CD14-positive monocyte (primary cell): ENCODE results near the gene TUBG1. TPM values are rescaled to one million over a fixed set of nuclear protein-coding genes. Genes with fewer than 3 reads are reported as not detected.
A peak's percentile ranks its signal among the peaks of the same experiment; 100 is the strongest.

Experiments used
- DNase-seq, 3 donors: peaks; one replicate each; pipeline ENCODE4 v3.0.0-alpha.2; 2011 to 2022
- H2AFZ ChIP-seq: 2 replicates; pipeline ENCODE4 v1.6.0; 2012; ENCODE audit warnings: mild to moderate bottlenecking, low read depth, low read length, inconsistent platforms; ENCODE audit not compliant: insufficient read depth, poor library complexity, severe bottlenecking
- H3K27ac ChIP-seq, 2 donors: 1 replicate in 1 of 2; 2 replicates in 1 of 2; pipeline ENCODE4 v1.5.1; 2012 to 2013; ENCODE audit warnings: low read length in 2 of 2, control low read depth in 1 of 2, inconsistent platforms in 1 of 2, low read depth in 1 of 2, mild to moderate bottlenecking in 1 of 2
- H3K27me3 ChIP-seq, 2 donors: one replicate each; pipeline versions ENCODE4 v1.6.0 to v1.6.1; 2011 to 2013; ENCODE audit warnings: low read length in 2 of 2; ENCODE audit not compliant: control insufficient read depth in 2 of 2, insufficient read depth in 2 of 2
- H3K36me3 ChIP-seq, 2 donors: replicated peaks in 1 of 2; 1 replicate in 1 of 2; 2 replicates in 1 of 2; pipeline versions ENCODE4 v1.5.1 to v1.6.1; 2012 to 2013; ENCODE audit warnings: low read length in 2 of 2, control low read depth in 1 of 2, inconsistent platforms in 1 of 2, mild to moderate bottlenecking in 1 of 2; ENCODE audit not compliant: insufficient read depth in 2 of 2, control insufficient read depth in 1 of 2
- H3K4me1 ChIP-seq, 2 donors: 1 replicate in 1 of 2; 2 replicates in 1 of 2; pipeline versions ENCODE4 v1.5.1 to v1.6.1; 2012 to 2013; ENCODE audit warnings: low read length in 2 of 2, control low read depth in 1 of 2, inconsistent platforms in 1 of 2, mild to moderate bottlenecking in 1 of 2, moderate library complexity in 1 of 2; ENCODE audit not compliant: insufficient read depth in 2 of 2, control insufficient read depth in 1 of 2
- H3K4me2 ChIP-seq: replicated peaks from 2 replicates; pipeline ENCODE3; 2012; ENCODE audit warnings: low read length, moderate library complexity, mild to moderate bottlenecking; ENCODE audit not compliant: poor library complexity, severe bottlenecking; ENCODE audit errors: extremely low read depth
- H3K4me3 ChIP-seq, 3 experiments: fragments of 200-600 bp in 1 of 3; sonication (generic) in 1 of 3; replicated peaks in 1 of 3; 1 replicate in 2 of 3; 2 replicates in 1 of 3; pipeline ENCODE4 v1.5.1; 2011 to 2013; ENCODE audit warnings: low read length in 3 of 3, mild to moderate bottlenecking in 3 of 3, control low read depth in 2 of 3, low read depth in 2 of 3, inconsistent platforms in 1 of 3, moderate library complexity in 1 of 3
- H3K79me2 ChIP-seq: 2 replicates; pipeline ENCODE4 v1.6.0; 2012; ENCODE audit warnings: mild to moderate bottlenecking, control low read depth, inconsistent platforms, low read length, moderate library complexity; ENCODE audit not compliant: insufficient read depth
- H3K9ac ChIP-seq: 2 replicates; pipeline ENCODE4 v1.6.0; 2017; ENCODE audit warnings: low read length, mild to moderate bottlenecking; ENCODE audit not compliant: insufficient read depth, poor library complexity, severe bottlenecking
- H3K9me3 ChIP-seq, 2 donors: replicated peaks in 1 of 2; 1 replicate in 1 of 2; 2 replicates in 1 of 2; pipeline versions ENCODE4 v1.5.1 to v1.6.1; 2012 to 2013; ENCODE audit warnings: low read length in 2 of 2, control low read depth in 1 of 2; ENCODE audit not compliant: control insufficient read depth in 1 of 2, insufficient read depth in 1 of 2
- H4K20me1 ChIP-seq: 2 replicates; pipeline ENCODE4 v1.6.0; 2012; ENCODE audit warnings: mild to moderate bottlenecking, low read length, control low read depth, moderate library complexity; ENCODE audit not compliant: insufficient read depth
- H3K27ac Mint-ChIP-seq, 7 donors: one replicate each; pipeline ENCODE4 v1.8.0; 2020; ENCODE audit warnings: mild to moderate bottlenecking in 7 of 7, mixed read lengths in 7 of 7, moderate library complexity in 6 of 7, inconsistent platforms in 2 of 7
- H3K27me3 Mint-ChIP-seq, 3 donors: one replicate each; pipeline ENCODE4 v1.8.0; 2021 to 2022; ENCODE audit warnings: low read depth in 3 of 3, mild to moderate bottlenecking in 3 of 3, mixed read lengths in 3 of 3, moderate library complexity in 3 of 3, inconsistent platforms in 1 of 3
- H3K36me3 Mint-ChIP-seq, 2 donors: one replicate each; pipeline ENCODE4 v1.8.0; 2020; ENCODE audit warnings: mixed read lengths in 2 of 2, inconsistent platforms in 1 of 2, mild to moderate bottlenecking in 1 of 2
- H3K4me1 Mint-ChIP-seq: one replicate; pipeline ENCODE4 v1.8.0; 2020; ENCODE audit warnings: mild to moderate bottlenecking, mixed read lengths
- H3K4me3 Mint-ChIP-seq, 2 donors: one replicate each; pipeline ENCODE4 v1.8.0; 2020; ENCODE audit warnings: mild to moderate bottlenecking in 2 of 2, mixed read lengths in 2 of 2, moderate library complexity in 1 of 2
- H3K9me3 Mint-ChIP-seq, 7 donors: one replicate each; pipeline ENCODE4 v1.8.0; 2020 to 2022; ENCODE audit warnings: mixed read lengths in 7 of 7, mild to moderate bottlenecking in 6 of 7, moderate library complexity in 6 of 7, inconsistent platforms in 2 of 7
- CTCF ChIP-seq: fragments of 200-600 bp; IDR thresholded peaks from one replicate; pipeline ENCODE4 v1.8.0; 2022; ENCODE audit warnings: antibody characterized with exemption, mild to moderate bottlenecking
- WGBS: methylation state at CpG from one replicate; pipeline ENCODE4 v1.1.5; 2013; ENCODE audit warnings: missing lambda C conversion rate; ENCODE audit not compliant: insufficient coverage; 5-methylcytosine and 5-hydroxymethylcytosine counted together
- intact Hi-C, 2 donors: fragments of 100-400 bp; cut with micrococcal nuclease; formaldehyde crosslinking; loops; one replicate each; pipeline versions ENCODE4 v1.15.0 to v1.15.1; 2023
- polyA plus RNA-seq, 3 donors: library from polyadenylated mRNA; depleted of rRNA in 1 of 3; unstranded in 2 of 3; stranded (reverse) in 1 of 3; fragments of 300-500 nt in 2 of 3; fragments of >200 nt in 1 of 3; fragmentation: Illumina TruSeq in 2 of 3; gene quantifications; 1 replicate in 2 of 3; 2 replicates in 1 of 3; pipeline ENCODE4 v1.2.3, GENCODE V29; 2012 to 2021

The TUBG1 gene
- polyA plus RNA-seq, 3 donors = 7.5 to 17.4 (median 10.2) TPM

- no peak overlapping the region for H3K27ac ChIP-seq
- no peaks in the 10 kb centered on the region for H3K4me1 ChIP-seq
- no peak for TF ChIP-seq CTCF
- H3K4me1 Mint-ChIP-seq = peaks cover 4% of the 10 kb centered on the region
- no peaks in the 10 kb centered on the region for H3K36me3 Mint-ChIP-seq
- H3K36me3 ChIP-seq = no peaks in the 10 kb centered on the region
- no peak overlapping the region for H3K4me2 ChIP-seq
- no peak overlapping the region for H3K27ac Mint-ChIP-seq
- H3K4me3 ChIP-seq = no peak overlapping the region
- intact Hi-C loops = no loop called here
- no peaks in the 10 kb centered on the region for H4K20me1 ChIP-seq
- no peaks in the 10 kb centered on the region for H3K9me3 Mint-ChIP-seq
- H3K9me3 ChIP-seq = no peaks in the 10 kb centered on the region
- 71% methylated on average over 2 of the region's 2 CpGs for WGBS
- H3K4me3 Mint-ChIP-seq = peak overlapping the region; percentile 26 to 38
- no peaks in the 10 kb centered on the region for H3K79me2 ChIP-seq
- H3K27me3 ChIP-seq = no peaks in the 10 kb centered on the region
- DNase-seq = no peak
- no peak overlapping the region for H3K9ac ChIP-seq
- no peak overlapping the region for H2AFZ ChIP-seq
- H3K27me3 Mint-ChIP-seq = peaks cover 8 to 17% (median 9%) of the 10 kb centered on the region in 3 donors
Measured at GRCh38 chr17:42642336-42642735, 32.9 kb downstream of the TUBG1 start.

- Histone ChIP-seq H2AFZ (no peak overlapping the region), H3K27ac (no peak overlapping the region), H3K4me2 (no peak overlapping the region), H3K4me1 (no peaks in the 10 kb centered on the region), H3K9me3 (no peaks in the 10 kb centered on the region), H3K36me3 (no peaks in the 10 kb centered on the region), H3K27me3 (no peaks in the 10 kb centered on the region), H3K4me3 (no peak overlapping the region), H4K20me1 (no peaks in the 10 kb centered on the region), H3K79me2 (no peaks in the 10 kb centered on the region), H3K9ac (no peak overlapping the region)
- Mint-ChIP-seq H3K4me3 (no peak overlapping the region), H3K9me3 (no peaks in the 10 kb centered on the region), H3K27ac (no peak overlapping the region), H3K27me3 (peaks cover 9 to 13% (median 13%) of the 10 kb centered on the region in 3 donors), H3K4me1 (peaks cover 3% of the 10 kb centered on the region), H3K36me3 (no peaks in the 10 kb centered on the region)
- no peak for TF ChIP-seq CTCF
- intact Hi-C loops = no loop called here
- 73% methylated on average over 5 of the region's 5 CpGs for WGBS
- DNase-seq = no peak
Measured at GRCh38 chr17:42647778-42648177, 38.3 kb downstream of the TUBG1 start.
